Heart left ventricle (tissue), 13 donors: ENCODE measurements around the gene COPS9.

Source experiments
- CTCF ChIP-seq, 12 donors: fragments of 200-600 bp; sonication (generic) in 4 of 12; IDR thresholded peaks; one replicate each; pipeline versions ENCODE4 v1.5.0 to v1.8.0; 2018 to 2022; ENCODE audit warnings: antibody characterized with exemption in 12 of 12, mild to moderate bottlenecking in 5 of 12
- POLR2A ChIP-seq, 2 donors: fragments of 450-650 bp; IDR thresholded peaks; one replicate each; pipeline ENCODE4 v1.6.1; 2017; ENCODE audit warnings: antibody characterized with exemption in 2 of 2, mild to moderate bottlenecking in 2 of 2, moderate library complexity in 2 of 2
- donor health status: ischemic (EF 13 %, LVEDD 7.1; RV severe dilation, severe dysfunction).
- donor health status: DM: no; HTN: yes; CAD: no.
- donor health status: DM: no; HTN: no; CAD: no.
- donor health status: ischemic (EF 25% LVEDD 6.9; RV normal size, moderate dysfunction).
- donor health status: ischemic (EF 25% LVEDD 5.7; RV mildly dilated, moderate dysfunction).
- donor health status: ischemic (EF 35%, LVEDD 5.7; RV mildly dilated, moderate dysfunction).
- donor health status: nonischemic (EF 11% LVEDD 7.7; RV severe dilation, severe dysfunction).
- donor health status: DM: yes; HTN: yes; CAD: no.
- donor health status: PGD.
- donor health status: ischemic (EF 29% LVEDD 5.4; RV normal size, mild dysfunction).
- donor health status: nonischemic (EF 23%, LVEDD 6.1; RV moderate dilation, normal function).

DNA sequence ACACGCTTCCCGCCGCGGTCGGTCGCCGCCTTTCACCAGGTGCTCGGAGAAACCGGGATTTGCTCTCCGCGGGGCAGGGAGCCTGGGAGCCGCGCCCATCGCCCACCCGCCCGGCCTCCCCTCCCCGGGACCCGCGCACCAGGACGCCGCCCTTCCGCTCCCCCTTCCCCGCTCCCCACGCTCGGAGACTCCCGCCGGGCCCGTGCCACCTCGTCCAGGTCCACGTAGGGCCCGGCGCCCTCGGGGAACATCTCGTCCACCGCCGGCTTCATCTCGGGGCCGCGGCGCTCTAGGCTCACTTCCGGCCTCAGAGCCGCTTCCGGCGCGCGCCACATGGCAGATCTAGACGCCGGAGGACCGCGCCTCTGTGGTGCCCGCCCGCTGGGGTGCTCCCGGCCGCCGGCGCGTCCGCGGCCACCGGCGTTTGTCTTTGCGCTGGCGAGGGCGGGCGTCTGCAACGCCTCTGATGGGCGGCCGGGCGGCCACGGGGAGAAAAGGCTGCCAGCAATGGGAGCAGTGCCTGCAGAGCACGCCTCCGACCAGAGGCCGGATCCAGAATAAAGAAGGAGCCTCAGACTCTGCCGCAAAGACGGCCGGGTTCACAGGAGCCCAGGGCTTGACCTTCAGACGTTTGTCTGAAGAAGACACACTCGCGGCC lies at the start of gene COPS9:
- TF ChIP-seq CTCF (IDR thresholded peaks at IDR 0.05) (peak in 1 of 12 donors; percentile 40), POLR2A (IDR thresholded peaks at IDR 0.05) (peak in 1 of 2 donors; percentile 48)
